GM18951 (cell line): Measurements from ENCODE around the gene TSPEAR.
"Not testable (repeated sequence)": the region's sequence is repeated elsewhere in the genome, so short reads cannot be mapped to it uniquely, and the experiment has no call there.

Experiments used
- POLR2A ChIP-seq: IDR thresholded peaks from 4 replicates; pipeline ENCODE4 v1.6.1; 2011; ENCODE audit warnings: mild to moderate bottlenecking; ENCODE audit not compliant: insufficient read length, insufficient read depth; ENCODE audit errors: extremely low read depth
- in situ Hi-C: fragments of 300-500 bp; cut with MboI; formaldehyde crosslinking; loops from one replicate; pipeline ENCODE4 v1.12.0; 2022; ENCODE audit warnings: low sequenced_read_pairs, mixed read lengths, inconsistent platforms; ENCODE audit not compliant: unreplicated experiment

TSPEAR gene

DNA sequence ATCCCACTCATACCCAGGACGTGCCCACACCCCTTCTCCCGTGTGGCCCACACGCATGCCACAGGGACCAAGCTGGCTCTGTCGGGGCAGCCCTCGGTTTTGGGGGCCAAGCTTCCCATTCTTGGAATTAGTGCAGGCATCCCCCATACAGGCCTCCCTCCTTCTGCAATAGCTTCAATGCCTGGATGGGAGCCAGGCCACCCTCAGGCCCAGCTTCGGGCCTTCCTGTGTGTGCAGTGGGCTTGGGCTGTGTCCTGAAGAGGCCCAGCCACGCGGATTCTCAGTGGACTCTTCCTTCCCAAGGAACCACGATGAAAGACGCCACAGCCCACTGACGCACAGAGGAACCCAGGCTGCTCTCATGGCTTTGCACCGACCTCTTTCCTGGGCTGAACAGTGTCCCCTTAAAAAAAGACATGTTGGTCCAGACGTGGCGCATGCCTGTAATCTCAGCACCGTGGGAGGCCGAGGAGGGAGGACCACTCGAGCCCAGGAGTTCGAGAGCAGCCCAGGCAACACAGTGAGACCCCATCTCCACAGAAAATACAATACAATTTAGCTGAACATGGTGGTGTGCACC lies 61.8 kb downstream of the TSPEAR start:
- in situ Hi-C loops, result no loop called here

DNA sequence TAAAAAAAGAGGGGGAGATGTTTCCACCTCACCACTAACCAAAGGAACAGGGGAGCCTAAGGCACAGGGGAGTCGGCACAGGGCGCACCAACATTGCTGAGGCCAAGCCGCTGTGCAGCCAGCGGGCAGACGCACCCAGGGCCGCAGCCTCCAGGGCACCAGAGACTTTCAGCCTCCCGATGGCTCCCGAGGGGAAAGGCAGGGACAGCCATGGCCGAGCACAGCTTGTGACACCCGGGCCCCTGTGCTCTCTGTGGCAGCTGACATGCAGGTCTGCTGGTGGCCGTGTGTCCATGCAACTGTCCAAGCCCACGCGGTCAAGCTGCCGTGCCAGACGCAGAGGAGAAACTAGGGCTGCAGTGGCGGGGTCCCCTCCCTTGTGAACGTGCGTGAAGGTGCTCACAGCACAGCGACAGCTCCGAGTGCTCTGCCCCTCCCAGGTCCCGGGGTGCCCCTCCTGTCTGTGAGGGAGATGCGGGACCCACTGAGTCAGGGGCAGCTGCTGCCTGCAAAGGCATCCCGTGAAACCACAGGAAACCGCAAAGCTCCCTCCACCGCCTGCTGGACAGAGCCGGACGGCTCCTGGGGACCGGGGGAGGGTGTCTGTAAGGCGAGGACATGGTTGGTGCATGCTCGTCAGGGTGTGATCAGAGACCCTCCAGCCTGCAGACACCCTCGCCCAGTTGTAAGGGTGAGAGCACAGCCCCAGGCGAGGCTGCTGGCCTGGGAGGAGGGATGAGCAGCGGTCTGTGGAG lies 62.6 kb downstream of the TSPEAR start:
- in situ Hi-C loops, result no loop called here
- no peak for TF ChIP-seq POLR2A

More for the DNA sequence above, 61.8 kb downstream of the TSPEAR start:
- no peak for TF ChIP-seq POLR2A

DNA sequence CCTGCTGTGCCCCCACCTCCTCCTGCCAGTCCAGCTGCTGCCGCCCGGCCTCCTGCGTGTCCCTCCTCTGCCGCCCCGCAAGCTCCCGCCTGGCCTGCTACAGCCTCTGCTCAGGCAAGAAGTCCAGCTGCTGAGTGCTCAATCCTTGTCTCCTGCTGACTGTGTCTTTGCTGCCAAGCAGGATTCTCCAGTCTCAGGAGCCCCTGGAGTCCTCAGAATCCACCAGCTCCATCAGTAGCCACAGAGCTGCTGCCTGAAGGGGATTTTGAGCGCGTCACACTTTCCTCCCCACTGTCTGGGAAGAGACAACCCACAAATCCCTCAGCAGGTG lies 64.2 kb downstream of the TSPEAR start:
- in situ Hi-C loops, result no loop called here
- no peak for TF ChIP-seq POLR2A

DNA sequence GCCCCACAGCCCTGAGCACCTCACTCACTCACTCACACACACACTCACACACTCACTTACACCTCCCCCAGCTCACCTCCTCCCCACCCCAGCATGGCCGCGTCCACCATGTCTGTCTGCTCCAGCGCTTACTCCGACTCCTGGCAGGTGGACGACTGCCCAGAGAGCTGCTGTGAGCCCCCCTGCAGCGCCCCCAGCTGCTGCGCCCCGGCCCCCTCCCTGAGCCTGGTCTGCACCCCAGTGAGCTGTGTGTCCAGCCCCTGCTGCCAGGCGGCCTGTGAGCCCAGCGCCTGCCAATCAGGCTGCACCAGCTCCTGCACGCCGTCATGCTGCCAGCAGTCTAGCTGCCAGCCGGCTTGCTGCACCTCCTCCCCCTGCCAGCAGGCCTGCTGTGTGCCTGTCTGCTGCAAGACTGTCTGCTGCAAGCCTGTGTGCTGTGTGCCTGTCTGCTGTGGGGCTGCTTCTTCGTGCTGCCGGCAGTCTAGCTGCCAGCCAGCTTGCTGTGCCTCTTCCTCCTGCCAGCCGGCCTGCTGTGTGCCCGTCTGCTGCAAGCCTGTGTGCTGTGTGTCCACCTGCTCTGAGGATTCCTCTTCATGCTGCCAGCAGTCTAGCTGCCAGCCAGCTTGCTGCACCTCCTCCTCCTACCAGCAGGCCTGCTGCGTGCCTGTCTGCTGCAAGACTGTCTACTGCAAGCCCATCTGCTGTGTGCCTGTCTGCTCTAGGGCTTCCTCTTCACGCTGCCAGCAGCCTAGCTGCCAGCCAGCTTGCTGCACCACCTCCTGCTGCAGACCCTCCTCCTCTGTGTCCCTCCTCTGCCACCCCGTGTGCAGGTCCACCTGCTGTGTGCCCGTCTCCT lies 64.8 kb downstream of the TSPEAR start, which contains the start of gene KRTAP10-11:
Gene KRTAP10-11 (plus strand): TSS at position 49 of the 856 bp plus-strand sequence. CDS start 45 bp downstream, at position 94.
- in situ Hi-C loops, result not testable (repeated sequence)

DNA sequence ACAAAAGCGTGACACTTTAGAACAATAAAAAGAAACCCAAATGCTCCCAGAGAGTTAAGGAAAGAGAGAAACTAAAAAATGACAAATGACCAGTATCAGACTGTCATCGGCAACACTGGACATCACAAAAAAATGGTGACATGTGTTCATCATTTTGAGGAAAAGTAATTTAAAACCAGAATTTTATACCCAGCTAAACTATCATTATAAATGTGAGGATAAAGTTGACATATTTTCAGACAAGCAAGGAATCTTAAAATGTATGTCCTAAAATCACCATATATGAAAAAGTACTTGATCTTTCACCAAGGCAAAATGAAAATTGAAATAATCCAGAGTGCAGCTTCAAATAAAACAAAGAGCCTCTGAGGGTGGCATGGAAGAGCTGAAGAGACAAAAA lies 66.5 kb downstream of the TSPEAR start:
- in situ Hi-C loops, result no loop called here
- TF ChIP-seq POLR2A, result no peak

DNA sequence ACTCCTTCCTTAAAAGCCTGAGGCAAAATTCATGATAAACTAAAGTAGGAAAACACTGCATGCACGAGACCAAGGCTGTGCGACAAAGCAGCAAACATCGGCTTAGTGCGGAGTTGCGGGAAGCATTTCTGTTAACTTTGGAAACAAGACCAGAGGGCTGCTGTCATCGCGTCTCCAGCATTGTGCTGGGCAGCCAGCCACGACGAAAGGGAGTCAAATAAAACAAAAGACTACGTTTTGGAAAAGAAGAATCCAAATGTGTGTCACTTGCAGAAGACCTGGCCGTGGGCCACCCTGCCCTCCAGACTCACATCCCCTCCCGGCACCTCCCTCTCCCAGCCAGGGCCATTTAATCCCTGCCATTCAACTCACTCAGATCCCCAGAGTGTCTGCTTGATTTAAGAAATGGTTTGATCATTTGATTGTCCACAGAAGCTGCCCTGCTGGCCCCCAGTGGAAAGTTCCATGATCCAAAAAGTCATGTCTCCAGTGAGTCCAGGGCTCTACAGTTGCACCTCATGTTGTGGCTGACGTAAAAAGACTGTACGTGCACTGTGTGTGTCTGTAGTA lies 67.5 kb downstream of the TSPEAR start:
- no peak for TF ChIP-seq POLR2A
- in situ Hi-C loops, result no loop called here

DNA sequence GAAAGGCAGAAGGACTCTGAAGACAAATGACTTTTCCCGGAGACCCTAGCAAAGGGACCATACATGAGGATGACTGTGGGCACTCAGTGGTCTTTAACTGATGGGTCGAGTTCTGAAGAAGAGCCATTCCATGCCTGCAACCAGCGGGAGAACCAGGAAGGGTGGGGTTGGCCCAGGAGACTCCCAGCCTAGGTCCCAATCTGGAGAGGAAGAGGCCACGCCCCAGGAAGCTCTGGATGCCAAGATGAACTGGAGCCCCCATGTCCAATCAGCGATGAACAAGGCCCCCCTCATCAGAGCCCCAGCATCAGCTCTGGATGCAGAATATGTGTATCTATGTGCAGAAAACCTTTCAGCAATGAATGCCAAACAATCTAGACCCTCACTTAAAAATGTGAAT lies 70.6 kb downstream of the TSPEAR start:
- TF ChIP-seq POLR2A, result no peak
- in situ Hi-C loops, result no loop called here

DNA sequence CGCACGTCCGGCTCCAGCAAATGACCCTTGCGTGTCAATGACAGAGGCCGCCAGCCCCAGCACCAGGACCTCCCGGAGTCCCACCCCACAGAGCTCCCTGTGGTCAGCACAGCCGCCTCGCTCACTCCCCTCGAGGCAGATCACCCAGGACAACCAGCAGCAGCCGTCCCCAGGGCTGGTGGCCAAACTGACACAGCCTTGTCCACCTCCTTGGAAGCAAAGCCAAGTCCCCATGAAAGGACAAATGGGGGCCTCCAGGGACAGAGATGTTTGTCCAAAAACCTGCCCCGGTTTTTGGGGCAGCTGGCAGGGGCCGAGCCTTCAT lies 72.1 kb downstream of the TSPEAR start:
- in situ Hi-C loops, result no loop called here
- no peak for TF ChIP-seq POLR2A

DNA sequence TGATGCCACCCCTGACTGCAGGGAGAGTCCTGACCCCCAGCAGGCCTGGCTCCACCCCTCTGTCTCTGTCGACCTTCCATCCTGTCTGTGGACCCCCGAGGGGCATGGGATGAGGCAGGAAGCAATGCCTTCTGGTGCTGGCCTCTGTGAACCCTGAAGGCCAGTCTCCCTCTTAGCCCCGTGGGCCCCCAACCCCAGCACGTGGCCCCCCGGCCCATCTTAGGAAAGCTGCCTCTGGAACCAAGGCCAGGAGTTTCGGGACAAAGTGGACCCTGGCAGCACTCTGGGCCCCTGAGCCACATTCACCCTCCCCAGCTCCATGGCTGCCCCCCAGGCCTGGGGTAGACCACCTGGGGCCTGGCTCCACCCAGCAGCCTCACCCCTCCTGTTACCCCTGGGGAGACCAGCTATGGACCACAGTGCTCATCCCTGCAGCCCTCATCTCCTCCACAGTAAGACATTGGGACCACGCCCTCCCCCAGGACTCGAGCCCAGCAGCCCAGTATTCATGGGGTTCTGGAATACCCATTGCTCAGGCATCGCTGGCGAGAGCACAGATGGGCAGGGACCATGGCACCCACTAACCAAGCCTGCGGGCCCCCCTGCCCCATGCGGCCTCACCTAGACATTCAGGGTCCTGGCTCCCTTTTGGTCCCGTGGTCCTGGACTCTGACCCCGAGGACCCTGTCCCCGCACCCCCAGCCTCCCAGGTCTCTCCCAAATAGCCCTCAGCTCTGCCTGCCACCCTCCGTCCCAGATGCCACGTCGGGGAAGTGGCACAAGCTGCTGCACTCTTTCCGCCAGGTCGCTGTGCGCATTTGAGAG lies 72.7 kb downstream of the TSPEAR start:
- in situ Hi-C loops, result not testable (repeated sequence)

DNA sequence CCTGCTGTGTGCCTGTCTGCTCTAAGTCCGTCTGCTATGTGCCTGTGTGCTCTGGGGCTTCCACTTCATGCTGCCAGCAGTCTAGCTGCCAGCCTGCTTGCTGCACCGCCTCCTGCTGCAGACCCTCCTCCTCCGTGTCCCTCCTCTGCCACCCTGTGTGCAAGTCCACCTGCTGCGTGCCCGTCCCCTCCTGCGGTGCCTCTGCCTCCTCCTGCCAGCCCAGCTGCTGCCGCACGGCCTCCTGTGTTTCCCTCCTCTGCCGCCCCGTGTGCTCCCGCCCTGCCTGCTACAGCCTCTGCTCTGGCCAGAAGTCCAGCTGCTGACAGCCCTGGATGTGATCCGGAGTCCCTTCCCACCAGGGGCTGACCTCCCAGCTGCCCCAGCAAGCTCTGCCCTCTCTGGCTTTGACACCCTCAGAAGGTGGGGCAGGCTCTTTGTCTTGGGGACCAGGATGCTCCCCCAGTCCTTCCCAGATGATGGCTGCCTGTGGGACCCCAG lies 73.5 kb downstream of the TSPEAR start:
- in situ Hi-C loops, result not testable (repeated sequence)

DNA sequence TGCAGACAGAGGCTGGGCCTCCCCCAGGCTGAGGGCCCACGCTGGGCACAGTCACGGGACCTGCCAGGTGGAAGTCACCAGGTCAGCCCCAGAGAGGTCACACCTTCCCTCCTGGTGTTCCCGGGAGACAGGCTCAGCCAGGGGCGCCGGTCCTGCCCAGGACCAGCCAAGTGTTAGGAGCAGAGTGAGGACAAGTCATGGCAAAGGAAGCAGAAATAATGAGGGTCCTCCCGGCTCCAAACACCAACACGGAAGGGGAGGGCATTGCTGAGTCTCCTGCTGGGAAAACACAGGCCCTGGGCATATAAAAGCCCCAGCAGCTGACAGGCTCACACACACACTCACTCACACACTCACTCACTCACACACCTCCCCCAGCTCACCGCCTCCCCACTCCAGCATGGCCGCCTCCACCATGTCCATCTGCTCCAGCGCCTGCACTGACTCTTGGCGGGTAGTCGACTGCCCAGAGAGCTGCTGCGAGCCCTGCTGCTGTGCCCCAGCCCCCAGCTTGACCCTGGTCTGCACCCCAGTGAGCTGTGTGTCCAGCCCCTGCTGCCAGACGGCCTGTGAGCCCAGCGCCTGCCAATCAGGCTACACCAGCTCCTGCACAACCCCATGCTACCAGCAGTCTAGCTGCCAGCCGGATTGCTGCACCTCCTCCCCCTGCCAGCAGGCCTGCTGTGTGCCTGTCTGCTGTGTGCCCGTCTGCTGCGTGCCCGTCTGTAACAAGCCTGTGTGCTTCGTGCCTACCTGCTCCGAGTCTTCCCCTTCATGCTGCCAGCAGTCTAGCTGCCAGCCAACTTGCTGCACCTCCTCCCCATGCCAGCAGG lies 74.1 kb downstream of the TSPEAR start, which contains the start of gene KRTAP10-10:
Gene KRTAP10-10 (plus strand): TSS at position 339 of the 833 bp plus-strand sequence. CDS start 62 bp downstream, at position 401.
- TF ChIP-seq POLR2A, result no peak
- in situ Hi-C loops, result no loop called here

DNA sequence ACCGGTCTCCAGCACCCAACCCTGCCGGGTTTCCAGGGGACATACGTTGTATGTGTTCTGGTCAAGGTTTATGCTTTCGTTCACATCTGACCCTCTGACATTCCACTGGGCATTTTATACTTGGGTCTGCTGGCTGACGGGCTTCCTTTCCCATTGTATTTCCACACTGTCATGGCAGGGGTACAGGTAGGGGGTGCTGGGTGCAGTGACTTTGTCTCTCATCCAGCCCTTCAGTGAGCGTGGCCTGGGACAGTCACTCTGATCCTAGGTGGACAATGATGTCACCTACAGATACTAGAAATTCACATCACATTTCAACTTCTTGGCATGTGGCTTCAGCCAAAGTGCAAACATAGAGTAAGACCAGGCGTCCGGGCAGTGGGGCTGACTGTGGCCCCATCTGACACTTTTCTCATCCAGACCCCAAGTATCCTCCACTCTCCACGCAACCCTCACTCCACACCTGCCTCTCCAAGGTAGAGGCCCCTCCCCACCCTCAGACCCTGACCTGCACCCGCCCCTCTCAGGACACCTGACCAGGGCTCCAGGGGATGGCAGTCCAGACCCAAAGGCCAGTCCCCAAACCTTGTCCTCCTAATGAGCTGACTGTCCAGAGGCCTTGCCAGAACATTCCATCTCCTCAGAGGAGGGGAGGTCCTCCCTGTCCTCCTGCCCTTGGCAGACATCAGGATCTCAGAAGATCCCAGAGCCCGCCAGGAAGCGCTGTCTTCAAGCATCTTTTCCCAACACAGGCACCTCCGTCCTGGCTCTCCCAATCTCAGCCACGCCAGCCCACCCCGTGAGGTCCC lies 75.0 kb downstream of the TSPEAR start:
- in situ Hi-C loops, result no loop called here
- TF ChIP-seq POLR2A, result no peak
